ENCODE measurements around the gene MRS2.
"Not testable (repeated sequence)": the region's sequence is repeated elsewhere in the genome, so short reads cannot be mapped to it uniquely, and the experiment has no call there.

The MRS2 gene, protein sequence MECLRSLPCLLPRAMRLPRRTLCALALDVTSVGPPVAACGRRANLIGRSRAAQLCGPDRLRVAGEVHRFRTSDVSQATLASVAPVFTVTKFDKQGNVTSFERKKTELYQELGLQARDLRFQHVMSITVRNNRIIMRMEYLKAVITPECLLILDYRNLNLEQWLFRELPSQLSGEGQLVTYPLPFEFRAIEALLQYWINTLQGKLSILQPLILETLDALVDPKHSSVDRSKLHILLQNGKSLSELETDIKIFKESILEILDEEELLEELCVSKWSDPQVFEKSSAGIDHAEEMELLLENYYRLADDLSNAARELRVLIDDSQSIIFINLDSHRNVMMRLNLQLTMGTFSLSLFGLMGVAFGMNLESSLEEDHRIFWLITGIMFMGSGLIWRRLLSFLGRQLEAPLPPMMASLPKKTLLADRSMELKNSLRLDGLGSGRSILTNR

DNA sequence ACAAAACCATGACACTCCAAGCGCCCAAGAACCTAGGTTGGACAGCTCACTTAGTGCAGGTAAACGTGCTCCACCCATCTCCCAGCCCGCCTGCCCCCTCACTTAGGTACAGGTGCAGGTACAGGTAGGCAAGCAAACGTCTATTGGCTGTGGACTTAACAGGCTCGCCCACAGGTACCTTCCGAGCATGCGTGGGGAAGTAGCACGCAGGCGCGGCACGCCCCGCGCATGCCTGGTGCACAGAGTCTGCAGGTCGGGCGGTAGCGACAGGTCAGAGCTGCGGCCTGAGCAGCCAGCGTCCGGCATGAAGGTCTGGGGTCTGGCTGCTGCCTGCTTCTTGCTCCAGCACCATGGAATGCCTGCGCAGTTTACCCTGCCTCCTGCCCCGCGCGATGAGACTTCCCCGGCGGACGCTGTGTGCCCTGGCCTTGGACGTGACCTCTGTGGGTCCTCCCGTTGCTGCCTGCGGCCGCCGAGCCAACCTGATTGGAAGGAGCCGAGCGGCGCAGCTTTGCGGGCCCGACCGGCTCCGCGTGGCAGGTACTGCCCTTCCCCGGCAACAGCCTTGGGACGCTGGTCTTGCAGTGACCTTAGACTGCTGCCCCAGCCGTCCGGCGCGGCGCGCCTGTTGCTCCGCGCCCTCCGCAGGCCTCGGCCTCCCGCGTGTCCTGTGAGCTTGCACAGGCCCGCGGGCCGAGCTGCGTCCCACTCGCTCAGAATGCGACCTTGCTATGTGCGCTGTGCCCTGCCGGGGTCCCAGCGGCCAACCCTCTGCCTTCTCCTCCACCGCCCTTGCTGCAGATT lies at the start of gene MRS2:
MRS2 (plus strand) TSS at position 240 of the 804 bp plus-strand sequence; CDS start at position 351, 111 bp downstream.
- DNase-seq, result peak; percentile 98

DNA sequence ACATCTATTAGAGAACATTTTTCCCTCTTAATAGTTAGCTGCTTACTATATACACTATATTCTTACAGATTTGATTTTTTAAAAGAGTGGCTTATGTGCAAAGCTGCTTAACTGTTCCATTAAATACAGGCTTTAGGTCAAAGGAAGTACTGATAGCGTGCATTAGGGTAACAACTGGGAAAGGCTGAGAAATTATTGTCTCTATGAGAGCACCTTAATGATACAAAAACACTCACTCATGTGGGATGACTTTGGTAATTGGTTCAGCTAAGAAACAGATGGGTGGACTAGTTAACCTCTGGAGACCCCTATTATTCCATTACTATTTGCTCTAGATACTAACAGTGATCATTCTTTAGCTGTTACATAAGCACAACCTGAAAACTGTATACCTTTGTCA lies 48.9 kb upstream of the MRS2 start:
- DNase-seq, result no peak

DNA sequence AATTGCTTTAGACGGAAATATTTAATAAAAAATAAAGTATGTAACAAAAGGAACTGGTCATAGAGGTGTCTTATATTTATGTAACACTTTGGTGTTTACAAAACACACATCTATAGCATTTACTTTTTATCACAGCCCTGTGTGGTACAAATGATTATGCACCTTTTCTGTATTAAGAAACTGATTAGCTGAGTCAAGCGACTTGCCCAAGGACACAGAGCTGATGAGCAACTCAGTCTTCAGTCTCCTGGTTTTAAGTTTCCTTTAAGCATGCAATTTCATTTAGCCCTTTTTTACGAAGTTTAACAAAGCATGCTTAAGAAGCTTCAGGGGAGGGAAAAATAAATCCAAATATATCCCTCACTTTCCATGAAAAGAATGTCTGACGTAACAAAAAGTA lies 47.3 kb upstream of the MRS2 start:
- DNase-seq, result no peak

- DNase-seq, result no peak
Observed at GRCh38 chr6:24356310-24356973, 46.3 kb upstream of the MRS2 start.

DNA sequence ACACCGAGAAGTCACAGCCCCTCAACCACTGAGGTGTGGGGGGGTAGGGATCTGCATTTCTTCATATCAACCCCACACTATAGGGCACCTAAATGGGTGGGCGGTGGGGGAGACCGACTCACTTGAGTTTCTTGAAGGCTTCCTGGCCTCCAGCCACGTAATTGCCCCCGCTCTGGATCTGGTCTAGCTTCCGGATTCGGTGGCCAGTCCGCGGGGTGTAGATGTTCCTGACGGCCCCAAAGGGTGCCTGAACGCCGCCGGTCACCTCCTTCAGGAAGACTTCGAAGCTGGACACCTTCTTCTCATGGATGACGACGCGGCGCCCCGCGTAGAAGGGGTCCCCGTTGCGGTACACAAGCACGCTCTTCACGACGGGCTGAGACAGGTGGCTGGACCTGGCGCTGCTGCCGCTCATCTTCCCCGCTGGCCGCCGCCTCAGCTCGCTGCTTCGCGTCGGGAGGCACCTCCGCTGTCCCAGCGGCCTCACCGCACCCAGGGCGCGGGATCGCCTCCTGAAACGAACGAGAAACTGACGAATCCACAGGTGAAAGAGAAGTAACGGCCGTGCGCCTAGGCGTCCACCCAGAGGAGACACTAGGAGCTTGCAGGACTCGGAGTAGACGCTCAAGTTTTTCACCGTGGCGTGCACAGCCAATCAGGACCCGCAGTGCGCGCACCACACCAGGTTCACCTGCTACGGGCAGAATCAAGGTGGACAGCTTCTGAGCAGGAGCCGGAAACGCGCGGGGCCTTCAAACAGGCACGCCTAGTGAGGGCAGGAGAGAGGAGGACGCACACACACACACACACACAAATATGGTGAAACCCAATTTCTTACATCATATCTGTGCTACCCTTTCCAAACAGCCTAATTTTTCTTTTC lies 45.2 kb upstream of the MRS2 start, which contains the start of gene DCDC2:
DCDC2 (minus strand) TSS at position 724 of the 883 bp plus-strand sequence; CDS start at position 415, 309 bp downstream.
- DNase-seq, result peak; percentile 93

- DNase-seq, result no peak
Observed at GRCh38 chr6:24358219-24358821, 44.4 kb upstream of the MRS2 start.

DNA sequence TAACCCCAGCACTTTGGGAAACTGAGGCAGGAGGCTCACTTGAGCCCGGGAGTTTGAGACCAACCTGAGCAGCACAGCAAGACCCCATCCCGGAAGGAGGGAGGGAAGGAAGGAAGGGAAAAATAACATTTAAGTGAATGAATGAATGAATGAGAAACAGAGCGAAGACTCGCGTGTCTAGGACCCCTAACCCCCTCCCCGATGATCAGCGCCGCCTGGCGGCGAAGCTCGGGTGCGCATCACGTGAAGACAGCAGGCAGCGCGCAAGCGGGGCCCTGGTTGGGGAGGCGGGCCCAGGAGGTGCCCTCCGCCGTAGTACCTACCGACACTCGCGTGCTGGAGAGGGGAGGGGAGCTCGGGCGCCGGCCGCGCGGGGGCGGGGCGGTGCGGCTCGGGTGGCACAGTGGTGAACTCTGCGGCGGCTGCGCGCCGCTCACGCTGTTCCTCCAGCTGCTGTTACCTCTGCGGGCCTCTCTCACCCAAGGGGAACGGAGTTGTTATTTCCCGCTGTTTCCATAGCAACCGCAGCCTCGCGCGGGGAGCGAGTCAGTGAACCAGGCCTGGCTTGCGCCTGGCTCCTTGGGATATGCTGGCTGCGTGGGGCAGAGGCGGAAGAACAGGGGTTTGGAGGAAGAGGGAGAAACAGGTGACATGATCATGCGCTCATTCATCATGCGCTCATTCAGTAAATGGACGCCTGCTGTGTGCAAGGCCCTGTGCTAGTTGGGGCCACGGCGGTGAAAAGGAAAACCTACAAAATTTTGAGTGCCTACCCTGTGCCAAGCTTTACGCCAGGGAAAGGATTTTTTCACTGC lies 42.9 kb upstream of the MRS2 start:
- DNase-seq, result peak; percentile 100

- DNase-seq, result not testable (repeated sequence)
Observed at GRCh38 chr6:24362363-24362762, 40.4 kb upstream of the MRS2 start.

GRCh38 chr6:24365103-24365633 lies 37.6 kb upstream of the MRS2 start:
- peak; percentile 53 for DNase-seq

DNA sequence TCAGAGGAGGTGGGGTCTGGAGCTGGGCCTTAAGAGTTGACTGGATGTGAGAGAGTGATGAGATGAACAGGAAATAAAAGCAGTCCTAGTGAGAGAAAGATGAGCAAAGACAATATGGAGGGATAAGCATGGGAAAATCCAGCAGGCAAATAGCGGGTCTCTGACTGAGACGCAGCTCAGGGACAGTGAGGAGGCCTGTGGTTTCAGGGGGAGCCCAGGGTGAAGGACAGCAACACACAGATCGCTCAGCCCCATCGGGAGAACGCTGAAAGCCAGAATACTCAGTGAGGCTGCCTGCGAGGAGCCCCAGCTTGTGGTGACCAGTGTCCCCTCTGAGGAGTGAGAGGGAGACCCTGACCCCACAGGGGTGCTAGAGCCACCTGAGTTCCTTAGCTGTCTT lies 28.1 kb upstream of the MRS2 start:
- DNase-seq, result no peak

GRCh38 chr6:24376871-24377270 lies 25.9 kb upstream of the MRS2 start:
- DNase-seq, result no peak

DNA sequence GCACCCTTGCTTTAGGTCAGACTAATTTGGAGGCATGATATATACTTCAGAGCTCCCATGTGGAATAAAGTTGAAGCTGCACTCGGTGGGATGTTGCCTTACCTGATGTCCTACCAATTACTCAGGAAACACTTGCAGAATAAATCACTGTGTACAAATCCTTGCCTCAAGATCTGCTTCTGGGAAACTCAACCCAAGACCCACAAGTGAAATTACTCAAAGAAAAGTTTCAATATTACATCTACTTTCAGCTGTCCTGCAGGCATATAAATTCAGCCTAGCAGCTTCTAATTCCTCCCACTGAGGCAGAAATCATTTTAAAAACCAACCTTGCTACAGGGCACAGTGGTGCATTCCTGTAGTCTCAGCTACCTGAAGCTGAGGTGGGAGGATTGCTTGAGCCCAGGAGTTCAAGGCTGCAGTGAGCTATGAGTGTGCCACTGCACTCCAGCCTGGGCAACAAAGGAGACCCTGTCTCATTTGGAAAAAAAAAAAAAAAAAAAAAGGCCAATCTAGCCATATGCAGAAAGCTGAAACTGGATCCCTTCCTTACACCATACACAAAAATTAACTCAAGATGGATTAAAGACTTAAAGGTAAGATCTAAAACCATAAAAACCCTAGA lies 24.2 kb upstream of the MRS2 start:
- no peak for DNase-seq

DNA sequence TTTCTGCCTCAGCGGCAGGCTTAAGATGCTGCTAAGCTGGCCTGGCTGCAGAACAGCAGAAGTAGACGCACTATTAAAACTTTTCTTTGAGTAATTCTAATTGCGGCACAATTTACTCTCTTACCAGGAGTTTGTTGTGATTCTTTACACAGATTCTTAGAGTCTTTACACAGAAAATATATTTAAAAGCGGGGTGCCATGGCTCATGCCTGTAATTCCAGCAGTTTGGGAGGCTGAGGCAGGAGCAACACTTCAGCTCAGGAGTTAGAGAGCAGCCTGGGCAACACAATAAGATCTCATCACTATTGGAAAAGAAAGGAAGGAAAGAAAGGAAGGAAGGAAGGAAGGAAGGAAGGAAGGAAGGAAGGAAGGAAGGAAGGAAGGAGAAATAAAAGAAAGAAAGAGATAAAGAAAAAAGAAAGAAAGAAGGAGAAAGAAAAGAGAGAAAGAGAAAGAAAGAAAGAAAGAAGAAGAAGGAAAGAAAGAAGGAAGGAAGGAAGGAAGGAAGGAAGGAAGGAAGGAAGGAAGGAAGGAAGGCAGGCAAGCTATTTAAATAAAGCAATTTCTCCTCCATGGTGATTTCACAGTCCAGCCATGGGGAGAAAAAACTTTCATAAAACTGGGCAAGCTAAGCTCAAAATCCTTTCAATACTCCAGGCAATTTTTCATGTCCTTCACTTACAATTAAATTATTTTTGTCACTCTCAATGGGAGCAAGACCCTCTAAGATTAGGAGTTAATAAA lies 21.1 kb upstream of the MRS2 start:
- DNase-seq, result no peak

GRCh38 chr6:24382220-24382540 lies 20.6 kb upstream of the MRS2 start:
- no peak for DNase-seq

GRCh38 chr6:24382891-24383494 lies 19.7 kb upstream of the MRS2 start:
- DNase-seq, result not testable (repeated sequence)

DNA sequence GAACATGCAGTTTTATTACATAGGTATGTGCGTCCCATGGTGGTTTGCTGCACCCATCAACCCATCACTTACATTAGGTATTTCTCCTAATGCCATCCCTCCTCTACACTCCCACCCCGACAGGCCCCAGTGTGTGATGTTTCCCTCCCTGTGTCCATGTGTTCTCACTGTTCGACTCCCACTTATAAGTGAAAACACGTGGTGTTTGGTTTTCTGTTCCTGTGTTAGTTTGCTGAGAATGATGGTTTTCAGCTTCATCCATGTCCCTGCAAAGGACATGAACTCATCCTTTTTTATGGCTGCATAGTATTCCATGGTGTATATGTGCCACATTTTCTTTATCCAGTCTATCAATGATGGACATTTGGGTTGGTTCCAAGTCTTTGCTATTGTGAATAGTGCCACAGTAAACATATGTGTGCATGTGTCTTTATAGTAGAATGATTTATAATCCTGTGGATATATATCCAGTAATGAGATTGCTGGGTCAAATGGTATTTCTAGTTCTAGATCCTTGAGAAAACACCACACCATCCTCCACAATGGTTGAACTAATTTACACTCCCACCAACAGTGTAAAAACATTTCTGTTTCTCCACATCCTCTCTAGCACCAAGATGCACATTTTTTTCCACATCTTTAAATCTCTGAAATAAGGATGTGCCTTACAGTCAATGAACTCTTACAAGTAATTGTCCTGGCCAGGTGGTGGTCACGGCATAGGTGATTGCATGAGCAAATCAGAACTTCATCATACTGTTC lies 18.2 kb upstream of the MRS2 start:
- not testable (repeated sequence) for DNase-seq

DNA sequence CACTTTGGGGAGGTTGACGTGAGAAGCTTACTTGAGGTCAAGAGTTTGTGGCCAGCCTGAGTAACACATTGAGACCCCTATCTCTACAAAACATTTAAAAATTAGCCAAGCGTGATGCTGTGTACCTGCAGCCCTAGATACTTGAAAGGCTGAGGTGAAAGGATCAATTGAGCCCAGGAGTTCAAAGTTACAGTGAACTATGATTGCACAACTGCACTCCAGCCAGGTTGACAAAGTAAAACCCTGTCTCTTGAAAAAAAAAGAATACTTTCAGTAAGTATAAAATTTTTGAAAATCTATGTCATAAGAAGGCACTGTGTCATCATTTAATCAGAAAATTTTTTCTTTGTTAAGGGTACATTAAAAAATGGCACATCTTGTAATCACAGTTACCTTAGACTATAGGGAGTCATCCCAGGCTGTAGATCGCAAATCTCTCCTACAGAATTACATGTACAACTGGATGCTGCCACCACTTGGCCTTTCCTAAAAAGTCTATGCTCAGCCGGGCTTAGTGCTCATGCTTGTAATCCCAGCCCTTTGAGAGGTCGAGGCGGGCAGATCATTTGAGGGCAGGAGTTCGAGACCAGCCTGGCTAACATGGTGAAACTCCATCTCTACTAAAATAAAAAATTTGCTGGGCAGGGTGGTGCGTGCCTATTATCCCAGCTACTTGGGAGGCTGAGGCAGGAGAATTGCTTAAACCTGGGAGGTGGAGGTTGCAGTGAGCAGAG lies 17.0 kb upstream of the MRS2 start:
- no peak for DNase-seq

DNA sequence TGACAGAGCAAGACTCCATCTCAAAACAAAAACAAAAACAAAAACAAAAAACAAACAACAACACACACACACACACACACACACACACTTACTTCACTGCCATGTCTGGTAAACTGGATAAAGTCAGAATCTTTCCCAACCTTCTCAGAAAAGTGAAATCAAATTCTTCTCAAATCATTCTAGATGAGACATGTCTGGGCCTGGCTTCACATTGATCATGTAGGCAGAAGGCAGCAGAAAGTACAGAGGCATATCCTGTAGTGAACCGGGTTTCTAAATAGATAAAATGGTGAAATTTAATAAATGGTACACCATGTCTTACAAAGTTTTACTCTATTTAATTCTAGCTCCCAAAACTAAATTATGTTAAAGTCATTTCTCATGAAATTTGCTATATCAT lies 14.9 kb upstream of the MRS2 start:
- no peak for DNase-seq

Measured in NCI-H2029 (cell line).